A549 (cell line): ENCODE results near the gene FHIT.

Source experiments
- CTCF ChIP-seq: fragments of >200 bp; sonication (Bioruptor Twin); formaldehyde crosslinking; IDR thresholded peaks from 3 replicates; pipeline ENCODE4 v1.5.1; 2016
- EP300 ChIP-seq, 2 experiments: fragments of >200 bp; sonication (Bioruptor Twin); formaldehyde crosslinking; IDR thresholded peaks; 2 replicates in 1 of 2; 3 replicates in 1 of 2; pipeline ENCODE4 v1.6.1; 2016 to 2017
- KDM1A ChIP-seq: fragments of 200-600 bp; sonication (generic); IDR thresholded peaks from 2 replicates; pipeline ENCODE4 v1.6.1; 2016; ENCODE audit warnings: low read depth, mild to moderate bottlenecking
- MAFK ChIP-seq: fragments of 450-650 bp; IDR thresholded peaks from 2 replicates; pipeline ENCODE4 v1.6.1; 2014; ENCODE audit not compliant: partially characterized antibody
- MYC ChIP-seq: IDR thresholded peaks from 2 replicates; pipeline ENCODE4 v1.6.1; 2012; ENCODE audit warnings: mild to moderate bottlenecking, inconsistent platforms, low read length, improper control_type of control experiment, borderline replicate concordance
- POLR2A ChIP-seq: IDR thresholded peaks from 2 replicates; pipeline ENCODE4 v1.6.1; 2012; ENCODE audit warnings: mild to moderate bottlenecking, low read length
- ZSCAN20 ChIP-seq: fragments of 250-450 bp; sonication (Bioruptor Pico); IDR thresholded peaks from 2 replicates; pipeline ENCODE4 v1.8.0; 2022; ENCODE audit warnings: mild to moderate bottlenecking, moderate library complexity

GRCh38 chr3:61077551-61077950 is 173.7 kb downstream of the FHIT start:
- TF ChIP-seq POLR2A (no peak), MAFK (no peak), EP300 (IDR thresholded peaks at IDR 0.05) (no peak), CTCF (no peak), KDM1A (no peak), ZSCAN20 (CRISPR knock-in tag) (no peak), MYC (no peak)
